Spleen (tissue), 11 donors: ENCODE data around the gene TOR4A. TPM values are rescaled to one million over a fixed set of nuclear protein-coding genes. Genes with fewer than 3 reads are reported as not detected.
"Not testable (repeated sequence)": the region's sequence is repeated elsewhere in the genome, so short reads cannot be mapped to it uniquely, and the experiment has no call there.

ENCODE experiments used
- DNase-seq: peaks from one replicate; pipeline ENCODE4 v3.0.0-alpha.2; 2020
- H3K27ac ChIP-seq, 8 donors: fragments of 200-600 bp; sonication (generic) in 7 of 8; 1 replicate in 4 of 8; 2 replicates in 4 of 8; pipeline versions ENCODE4 v1.5.0 to v1.8.0; 2016 to 2021; ENCODE audit warnings: inconsistent platforms in 4 of 8, mild to moderate bottlenecking in 4 of 8, moderate library complexity in 1 of 8
- H3K27me3 ChIP-seq, 7 donors: fragments of 200-600 bp; sonication (generic) in 6 of 7; replicated peaks in 1 of 7; 1 replicate in 4 of 7; 2 replicates in 3 of 7; pipeline versions ENCODE4 v1.5.0 to v1.8.0; 2016 to 2021; ENCODE audit warnings: inconsistent platforms in 3 of 7, mild to moderate bottlenecking in 1 of 7
- H3K36me3 ChIP-seq, 6 donors: fragments of 200-600 bp; sonication (generic) in 5 of 6; 1 replicate in 4 of 6; 2 replicates in 2 of 6; pipeline versions ENCODE4 v1.5.0 to v1.8.0; 2016 to 2021; ENCODE audit warnings: inconsistent platforms in 2 of 6
- H3K4me1 ChIP-seq, 6 donors: fragments of 200-600 bp; sonication (generic) in 5 of 6; 1 replicate in 3 of 6; 2 replicates in 3 of 6; pipeline versions ENCODE4 v1.5.0 to v1.8.0; 2016 to 2021; ENCODE audit warnings: inconsistent platforms in 3 of 6
- H3K4me3 ChIP-seq, 8 donors: fragments of 200-600 bp; sonication (generic) in 7 of 8; 1 replicate in 4 of 8; 2 replicates in 4 of 8; pipeline versions ENCODE4 v1.5.0 to v1.8.0; 2016 to 2021; ENCODE audit warnings: inconsistent platforms in 4 of 8, mild to moderate bottlenecking in 4 of 8, moderate library complexity in 2 of 8
- H3K9me3 ChIP-seq, 8 donors: fragments of 200-600 bp; sonication (generic) in 7 of 8; 1 replicate in 4 of 8; 2 replicates in 4 of 8; pipeline versions ENCODE4 v1.5.0 to v1.8.0; 2016 to 2021; ENCODE audit warnings: inconsistent platforms in 4 of 8
- CTCF ChIP-seq, 11 experiments: fragments of 200-600 bp in 7 of 11; fragments of 450-650 bp in 4 of 11; sonication (generic) in 4 of 11; IDR thresholded peaks in 8 of 11; conservative IDR thresholded peaks in 3 of 11; 1 replicate in 7 of 11; 2 replicates in 4 of 11; pipeline versions ENCODE4 v1.4.0 to v1.8.0; 2016 to 2021; ENCODE audit warnings: antibody characterized with exemption in 11 of 11, inconsistent platforms in 4 of 11, mild to moderate bottlenecking in 1 of 11
- POLR2A ChIP-seq, 3 donors: fragments of 450-650 bp; IDR thresholded peaks; one replicate each; pipeline ENCODE4 v1.5.1; 2017; ENCODE audit warnings: antibody characterized with exemption in 3 of 3, mild to moderate bottlenecking in 1 of 3
- POLR2AphosphoS5 ChIP-seq, 3 donors: sonication (generic); formaldehyde crosslinking; IDR thresholded peaks; one replicate each; pipeline ENCODE4 v1.5.1; 2017; ENCODE audit warnings: antibody characterized with exemption in 3 of 3
- WGBS, 5 donors: extraction: QIAGEN DNeasy Blood & Tissue Kit in 3 of 5; methylation state at CpG; one replicate each; pipeline versions ENCODE4 v1.1.5 to v1.1.7; 2013 to 2018; 5-methylcytosine and 5-hydroxymethylcytosine counted together
- intact Hi-C: fragments of 100-400 bp; cut with DNase I; formaldehyde crosslinking; loops from one replicate; pipeline ENCODE4 v1.15.0; 2023; ENCODE audit warnings: low total_unique reads
- polyA plus RNA-seq, 3 donors: library from polyadenylated mRNA; stranded (reverse); fragments of 200-250 nt; gene quantifications; one replicate each; pipeline ENCODE4 v1.2.1, GENCODE V29; 2013
- total RNA-seq, 7 donors: library from RNA; depleted of rRNA in 3 of 7; stranded (reverse); fragments of >200 nt in 3 of 7; fragmentation: NEBNext Ultra II Directional in 4 of 7; extraction: Animal tissue kit (Norgen Biotek cat#: 25700) in 4 of 7; gene quantifications; one replicate each; pipeline versions ENCODE4 v1.1.0 to v1.2.1, GENCODE V29; 2016 to 2021
- donor health status: healthy with polysubstance abuse.
- donor health status: DM: no; HTN: no; CAD: no; lungs with moderate emphysema.
- donor health status: DM: no; HTN: no; CAD: no.
- donor health status: Bipolar disorder and iron deficiency.
- donor health status: healthy.
- donor health status: DM: no; HTN: no; CAD: no.
- donor health status: DM: yes; HTN: yes; CAD: no.

Gene TOR4A
- total and polyA plus RNA-seq, 10 donors, result 3.2 to 39.9 (median 26.2) TPM

- intact Hi-C loops, result no loop called here
- H3K9me3 ChIP-seq, result peaks cover 0 to 7% (median 0%) of the 10 kb centered on the region in 8 donors
- H3K27me3 ChIP-seq, result peaks cover 0 to 21% (median 0%) of the 10 kb centered on the region in 7 donors
- H3K36me3 ChIP-seq, result no peaks in the 10 kb centered on the region
- no peak overlapping the region for H3K27ac ChIP-seq
- WGBS, 5 donors, result 86 to 97% (median 93%) methylated on average over 10 of the region's 10 CpGs
- TF ChIP-seq POLR2AphosphoS5 (IDR thresholded peaks at IDR 0.05), result no peak
- TF ChIP-seq CTCF (IDR thresholded peaks at IDR 0.05 in 8 of 11, conservative IDR thresholded peaks at IDR 0.05 in 3 of 11), result no peak
- TF ChIP-seq POLR2A (IDR thresholded peaks at IDR 0.05), result no peak
- H3K4me3 ChIP-seq, result no peak overlapping the region
- H3K4me1 ChIP-seq, result peaks cover 9 to 38% (median 23%) of the 10 kb centered on the region in 6 donors
- peak; percentile 62 for DNase-seq
Observed at GRCh38 chr9:137325124-137325523, 47.6 kb downstream of the TOR4A start.

GRCh38 chr9:137325799-137326198 lies 48.3 kb downstream of the TOR4A start:
- no peak overlapping the region for H3K4me3 ChIP-seq
- 90 to 93% (median 92%) methylated on average over 12 of the region's 12 CpGs for WGBS, 5 donors
- peaks cover 2 to 31% (median 16%) of the 10 kb centered on the region in 6 donors for H3K4me1 ChIP-seq
- DNase-seq, result peak; percentile 58
- intact Hi-C loops, result no loop called here
- H3K27me3 ChIP-seq, result peaks cover 0 to 21% (median 0%) of the 10 kb centered on the region in 7 donors
- H3K36me3 ChIP-seq, result no peaks in the 10 kb centered on the region
- TF ChIP-seq POLR2A (IDR thresholded peaks at IDR 0.05) (no peak), POLR2AphosphoS5 (IDR thresholded peaks at IDR 0.05) (no peak), CTCF (IDR thresholded peaks at IDR 0.05 in 8 of 11, conservative IDR thresholded peaks at IDR 0.05 in 3 of 11) (no peak)
- H3K27ac ChIP-seq, result peak overlapping the region in 3 of 8 donors; percentile 35 to 70 (median 60)
- H3K9me3 ChIP-seq, result peaks cover 0 to 7% (median 0%) of the 10 kb centered on the region in 8 donors

- 31 to 57% (median 39%) methylated on average over 19 of the region's 19 CpGs for WGBS, 5 donors
Observed at GRCh38 chr9:137326445-137327065, 49.0 kb downstream of the TOR4A start.

GRCh38 chr9:137327641-137328550 lies 50.4 kb downstream of the TOR4A start:
- 62 to 81% (median 75%) methylated on average over 8 of the region's 8 CpGs for WGBS, 5 donors
- H3K9me3 ChIP-seq, H3K27ac ChIP-seq, DNase-seq, H3K4me3 ChIP-seq, H3K36me3 ChIP-seq, intact Hi-C loops: not testable (repeated sequence)
- Histone ChIP-seq H3K27me3 (peaks cover 0 to 21% (median 0%) of the 10 kb centered on the region in 7 donors), H3K4me1 (peaks cover 0 to 18% (median 6%) of the 10 kb centered on the region in 6 donors)

More at GRCh38 chr9:137326445-137327065, 49.0 kb downstream of the TOR4A start:
- Histone ChIP-seq H3K27me3 (peaks cover 0 to 21% (median 0%) of the 10 kb centered on the region in 7 donors), H3K4me3 (peak overlapping the region in 1 of 8 donors; percentile 35), H3K36me3 (no peaks in the 10 kb centered on the region), H3K9me3 (peaks cover 0 to 7% (median 0%) of the 10 kb centered on the region in 8 donors), H3K27ac (peak overlapping the region in 4 of 8 donors; percentile 35 to 70 (median 52)), H3K4me1 (peaks cover 0 to 24% (median 9%) of the 10 kb centered on the region in 6 donors)
- peak; percentile 61 for DNase-seq
- intact Hi-C loops, result no loop called here
- TF ChIP-seq CTCF (IDR thresholded peaks at IDR 0.05 in 8 of 11, conservative IDR thresholded peaks at IDR 0.05 in 3 of 11) (no peak), POLR2AphosphoS5 (IDR thresholded peaks at IDR 0.05) (peak in 1 of 3 donors; percentile 30)

GRCh38 chr9:137329590-137329989 lies 52.1 kb downstream of the TOR4A start:
- H3K36me3 ChIP-seq, intact Hi-C loops, H3K9me3 ChIP-seq, DNase-seq, H3K27ac ChIP-seq, H3K4me3 ChIP-seq: not testable (repeated sequence)
- WGBS, 5 donors, result 52 to 73% (median 67%) methylated on average over 10 to 24 of the region's 26 CpGs
- Histone ChIP-seq H3K4me1 (peaks cover 0 to 18% (median 6%) of the 10 kb centered on the region in 6 donors), H3K27me3 (peaks cover 0 to 21% (median 0%) of the 10 kb centered on the region in 7 donors)
